Activated CD4-positive, CD25-positive, alpha-beta regulatory T cell treated with anti-CD3 and anti-CD28 coated beads, Interleukin-2, amount 50 U/mL, for 16 hours (primary cell): ENCODE results near the gene HEPACAM2.

Experiments
- DNase-seq: peaks from one replicate; pipeline ENCODE4 v3.0.0-alpha.2; 2020; ENCODE audit warnings: low read depth, low spot score

HEPACAM2 gene

DNA sequence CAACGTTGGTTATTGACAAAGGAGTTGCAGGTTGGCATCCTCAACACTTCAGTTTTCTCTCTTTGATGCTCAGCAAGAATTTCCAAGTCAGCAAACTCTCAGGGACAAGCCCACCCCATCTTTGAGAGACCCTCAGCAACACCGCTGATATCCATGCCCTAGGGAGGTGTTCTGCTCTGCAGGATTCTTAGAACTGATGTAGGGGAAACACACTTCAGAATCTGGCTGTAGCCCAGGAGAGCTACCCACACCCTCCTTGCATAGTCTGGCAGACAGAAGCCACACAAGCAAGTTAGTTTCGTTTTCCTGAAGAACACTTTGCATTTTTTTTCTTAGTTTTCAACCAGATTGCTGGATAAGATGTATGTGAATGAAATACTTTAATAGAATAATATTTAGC, 78.9 kb downstream of the HEPACAM2 start:
- no peak for DNase-seq

DNA sequence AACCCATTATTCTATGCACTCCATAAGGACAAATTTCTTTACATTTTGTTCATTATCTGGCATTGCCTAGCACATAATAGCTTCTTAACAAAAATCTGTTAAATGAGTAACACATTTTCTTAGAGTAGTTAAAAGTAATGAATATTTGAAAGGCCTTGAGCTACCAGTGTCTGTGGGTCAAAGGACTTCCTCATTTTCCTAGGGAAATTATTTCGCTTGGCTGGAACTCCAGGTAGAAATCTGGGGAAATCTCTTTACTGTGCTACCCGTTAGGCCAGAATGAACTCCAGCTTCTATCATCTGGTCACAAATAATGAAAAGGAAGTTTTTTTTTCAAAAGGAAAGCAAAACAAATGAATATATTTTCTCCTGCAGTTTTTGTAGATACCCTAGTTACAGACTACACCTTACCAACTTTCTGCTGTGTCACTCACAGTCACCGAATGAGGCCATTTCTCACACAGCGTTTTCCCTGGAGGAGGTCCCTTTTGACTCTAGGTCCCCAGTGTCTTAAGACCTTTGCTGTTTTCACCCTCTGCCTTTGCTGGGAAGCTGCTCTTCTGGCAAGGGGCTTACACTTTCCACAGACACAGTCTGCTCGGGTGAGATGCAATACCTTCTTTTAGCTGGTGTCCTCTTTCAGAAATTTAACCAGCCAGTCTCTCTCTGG, 79.7 kb downstream of the HEPACAM2 start:
- DNase-seq, result no peak

DNA sequence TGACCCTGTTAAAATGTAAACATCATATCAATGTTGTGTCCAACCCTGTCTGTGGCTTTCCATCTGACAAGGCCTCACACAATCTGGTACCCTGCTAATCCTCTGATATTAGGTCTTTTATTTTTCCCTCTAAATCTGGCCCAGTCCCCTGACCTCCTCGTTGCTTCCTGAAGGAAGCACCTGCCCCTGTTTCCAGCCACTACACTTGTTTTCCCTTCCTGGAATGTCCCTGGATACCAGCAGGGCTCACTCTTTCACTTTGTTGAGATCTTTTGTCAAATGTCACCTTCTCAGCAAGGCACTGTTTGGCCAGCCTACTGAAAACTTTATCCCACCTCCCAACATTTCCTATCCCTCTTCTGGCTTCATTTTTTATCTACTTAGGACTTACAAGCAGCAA, 80.2 kb downstream of the HEPACAM2 start:
- no peak for DNase-seq

DNA sequence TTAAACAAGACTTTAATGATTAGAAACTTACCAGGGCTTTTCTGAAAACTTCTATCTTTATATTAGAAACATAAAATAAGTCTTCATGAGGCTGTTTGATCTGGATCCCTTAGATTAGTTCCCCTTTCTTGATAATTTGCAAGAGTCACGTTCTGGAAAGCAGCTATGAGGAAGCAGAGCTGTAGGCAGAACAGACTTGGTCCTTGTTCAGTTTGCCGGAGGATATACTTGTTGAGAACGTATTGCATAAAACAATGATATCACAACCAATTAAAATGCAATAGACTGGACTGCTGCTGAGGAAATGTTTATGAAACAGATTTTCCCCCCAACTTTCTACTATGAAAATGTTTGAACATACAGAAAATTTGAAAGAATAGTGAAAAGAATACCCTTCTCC, 80.9 kb downstream of the HEPACAM2 start:
- DNase-seq, result no peak

DNA sequence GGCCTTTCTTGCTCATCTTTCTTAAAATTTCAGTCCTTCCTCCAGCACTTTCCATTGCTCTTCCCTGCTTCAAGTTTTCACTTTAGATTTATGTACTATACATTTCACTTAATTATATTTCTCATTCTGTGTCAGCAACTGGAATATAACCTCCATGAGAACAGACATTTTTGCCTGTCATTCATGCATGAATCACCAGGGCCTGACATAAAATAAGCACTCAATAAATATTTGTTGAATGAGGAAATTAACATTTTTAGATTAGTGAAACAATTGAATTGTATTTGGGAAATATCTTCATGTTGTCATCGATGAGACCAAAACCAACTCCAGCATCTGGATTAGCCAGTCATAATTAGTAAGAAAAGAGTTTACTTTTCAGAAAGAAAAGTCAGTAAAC, 84.1 kb downstream of the HEPACAM2 start:
- no peak for DNase-seq

DNA sequence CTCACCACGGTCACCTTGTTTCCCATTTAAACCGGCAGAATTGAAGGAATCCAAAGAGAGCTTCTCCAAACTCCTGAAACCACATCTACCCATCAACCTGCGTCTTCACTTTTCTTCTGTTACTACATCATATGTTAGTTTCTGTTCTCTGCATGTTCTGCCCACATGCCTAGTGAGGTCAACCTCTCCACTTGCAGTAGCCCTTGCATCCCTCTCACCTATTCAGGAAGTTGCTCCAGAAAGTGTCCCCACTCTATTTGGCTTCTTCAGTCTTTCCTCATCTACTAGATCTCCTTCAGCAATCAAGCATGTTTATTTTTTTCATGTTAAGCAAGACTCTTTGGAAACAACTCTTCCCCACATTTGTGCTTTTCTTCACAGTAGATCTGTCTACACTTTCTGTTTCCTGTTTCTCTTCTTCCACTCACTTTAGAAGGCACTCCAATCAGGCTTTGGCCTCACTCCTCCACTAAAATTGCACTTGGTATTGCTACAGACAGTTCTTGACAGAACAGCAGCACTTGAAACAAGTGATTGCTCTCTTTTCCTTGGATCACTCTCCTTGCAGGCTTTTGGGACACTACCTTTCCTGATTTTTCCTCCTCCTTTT, 85.6 kb downstream of the HEPACAM2 start:
- DNase-seq, result no peak

DNA sequence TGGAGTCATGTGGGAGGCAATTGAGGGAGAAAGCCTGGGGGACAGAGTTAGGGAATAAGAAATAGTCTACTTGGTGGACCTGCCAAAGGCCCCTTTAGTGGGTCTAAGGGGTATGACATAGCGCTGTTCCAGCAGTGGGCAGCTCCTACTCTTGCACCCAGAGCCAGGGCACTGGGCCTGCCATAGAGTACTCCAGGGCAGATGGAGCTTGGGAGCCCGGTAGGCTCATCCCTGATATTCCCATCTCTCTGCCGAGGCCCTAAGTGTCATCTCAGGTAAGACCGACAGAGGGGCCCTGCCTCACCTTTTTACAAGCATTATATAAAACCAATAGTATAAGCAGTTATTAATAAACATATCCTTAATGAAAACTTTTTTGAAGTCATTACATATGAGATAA, 87.7 kb downstream of the HEPACAM2 start:
- no peak for DNase-seq
